IMR-90 (cell line): ENCODE measurements around the gene PDE8B. TPM values are rescaled to one million over a fixed set of nuclear protein-coding genes. Genes with fewer than 3 reads are reported as not detected.

Experiments used
- ATAC-seq: fragments of 200-7000 bp; cut with Tn5 transposase; 2 replicates; pipeline ENCODE4 v1.9.1; 2020; ENCODE audit warnings: low read depth, mild to moderate bottlenecking, moderate library complexity
- BruUV-seq: library from RNA; stranded (reverse); fragments of 400-500 nt; replicated peaks from 2 replicates; lab custom pipeline; 2021; lab: Mats Ljungman, UMichigan
- CTCF ChIA-PET: fragments of 300-600 bp; formaldehyde crosslinking; extraction: SDS; loops from one replicate; lab custom pipeline; 2021; ENCODE audit warnings: antibody characterized with exemption; lab: Yijun Ruan, JAX
- POLR2A ChIA-PET: fragments of 300-600 bp; sonication (Branson Sonifier 250); formaldehyde crosslinking; loops from one replicate; lab custom pipeline; 2022; ENCODE audit warnings: antibody characterized with exemption; ENCODE audit not compliant: unreplicated experiment; lab: Charles Lee
- DNase-seq: peaks from one replicate; pipeline ENCODE4 v3.0.0; 2013
- H2AFZ ChIP-seq: replicated peaks from 2 replicates; pipeline ENCODE3; 2013; ENCODE audit warnings: low read length, mild to moderate bottlenecking; ENCODE audit not compliant: poor library complexity
- H2AK5ac ChIP-seq: 2 replicates; pipeline ENCODE4 v1.6.1; 2013; ENCODE audit warnings: low read depth, low read length, inconsistent platforms
- H2AK9ac ChIP-seq: replicated peaks from 2 replicates; pipeline ENCODE3; 2013; ENCODE audit warnings: mild to moderate bottlenecking, low read depth, low read length, moderate library complexity; ENCODE audit not compliant: poor library complexity
- H2BK120ac ChIP-seq: 2 replicates; pipeline ENCODE4 v1.6.1; 2013; ENCODE audit warnings: low read depth, low read length, inconsistent platforms
- H2BK15ac ChIP-seq: 3 replicates; pipeline ENCODE4 v1.6.1; 2013; ENCODE audit warnings: low read depth, low read length, inconsistent platforms
- H2BK20ac ChIP-seq: 2 replicates; pipeline ENCODE4 v1.6.1; 2013; ENCODE audit warnings: low read depth, mild to moderate bottlenecking, inconsistent platforms, low read length, moderate library complexity
- H2BK5ac ChIP-seq: 2 replicates; pipeline ENCODE4 v1.6.1; 2013; ENCODE audit warnings: mild to moderate bottlenecking, low read depth, low read length, inconsistent platforms; ENCODE audit not compliant: poor library complexity, severe bottlenecking
- H3K14ac ChIP-seq: replicated peaks from 2 replicates; pipeline ENCODE4 v1.6.1; 2013; ENCODE audit warnings: low read depth, low read length, inconsistent platforms
- H3K18ac ChIP-seq: 2 replicates; pipeline ENCODE4 v1.6.1; 2013; ENCODE audit warnings: low read depth, low read length, control low read depth
- H3K23ac ChIP-seq: 2 replicates; pipeline ENCODE4 v1.6.1; 2013; ENCODE audit warnings: low read depth, low read length, inconsistent platforms
- H3K27ac ChIP-seq: 2 replicates; pipeline ENCODE4 v1.5.1; 2013; ENCODE audit warnings: mild to moderate bottlenecking, control low read depth, low read length; ENCODE audit not compliant: insufficient read depth
- H3K27me3 ChIP-seq: 2 replicates; pipeline ENCODE4 v1.6.1; 2013; ENCODE audit warnings: low read length; ENCODE audit not compliant: control insufficient read depth, insufficient read depth
- H3K36me3 ChIP-seq: 2 replicates; pipeline ENCODE4 v1.6.1; 2013; ENCODE audit warnings: low read length, mixed read lengths; ENCODE audit not compliant: control insufficient read depth, insufficient read depth
- H3K4ac ChIP-seq: 2 replicates; pipeline ENCODE4 v1.6.1; 2013; ENCODE audit warnings: low read depth, low read length, inconsistent platforms
- H3K4me1 ChIP-seq: 2 replicates; pipeline ENCODE4 v1.6.1; 2013; ENCODE audit warnings: low read length, mixed read lengths; ENCODE audit not compliant: control insufficient read depth, insufficient read depth
- H3K4me2 ChIP-seq: 2 replicates; pipeline ENCODE4 v1.6.1; 2013; ENCODE audit warnings: low read depth, mild to moderate bottlenecking, control low read depth, low read length, moderate library complexity
- H3K4me3 ChIP-seq: 2 replicates; pipeline ENCODE4 v1.5.1; 2013; ENCODE audit warnings: low read depth, mild to moderate bottlenecking, control low read depth, low read length, moderate library complexity; ENCODE audit not compliant: insufficient read depth
- H3K56ac ChIP-seq: 2 replicates; pipeline ENCODE4 v1.6.1; 2013; ENCODE audit warnings: low read length, inconsistent platforms; ENCODE audit not compliant: insufficient read depth; ENCODE audit errors: extremely low read depth
- H3K79me1 ChIP-seq, 2 experiments: 2 replicates each; pipeline ENCODE4 v1.6.1; 2013; ENCODE audit warnings: low read length in 2 of 2, inconsistent platforms in 1 of 2, low read depth in 1 of 2
- H3K9ac ChIP-seq: 2 replicates; pipeline ENCODE4 v1.6.1; 2013; ENCODE audit warnings: low read depth, low read length, control low read depth
- H3K9me1 ChIP-seq: 2 replicates; pipeline ENCODE4 v1.6.1; 2013; ENCODE audit warnings: low read length, inconsistent platforms; ENCODE audit not compliant: insufficient read depth
- H3K9me3 ChIP-seq: 2 replicates; pipeline ENCODE4 v1.6.1; 2013; ENCODE audit warnings: low read length; ENCODE audit not compliant: control insufficient read depth, insufficient read depth
- H4K20me1 ChIP-seq: 2 replicates; pipeline ENCODE4 v1.6.1; 2013; ENCODE audit warnings: low read length, inconsistent platforms; ENCODE audit not compliant: insufficient read depth
- H4K5ac ChIP-seq: 2 replicates; pipeline ENCODE4 v1.6.1; 2013; ENCODE audit warnings: mild to moderate bottlenecking, low read depth, low read length, control low read depth
- H4K8ac ChIP-seq, 2 experiments: 2 replicates each; pipeline ENCODE4 v1.6.1; 2013; ENCODE audit warnings: low read depth in 2 of 2, low read length in 2 of 2, control low read depth in 1 of 2, inconsistent platforms in 1 of 2
- H4K91ac ChIP-seq: 2 replicates; pipeline ENCODE4 v1.6.1; 2013; ENCODE audit warnings: low read depth, low read length, inconsistent platforms; ENCODE audit not compliant: insufficient read depth
- CEBPB ChIP-seq: IDR thresholded peaks from 2 replicates; pipeline ENCODE4 v1.6.1; 2012; ENCODE audit warnings: low read depth, low read length, improper control_type of control experiment
- MAZ ChIP-seq: IDR thresholded peaks from 2 replicates; pipeline ENCODE4 v1.6.1; 2012; ENCODE audit warnings: low read depth, mild to moderate bottlenecking, low read length, improper control_type of control experiment, moderate library complexity, borderline replicate concordance
- MXI1 ChIP-seq: IDR thresholded peaks from 2 replicates; pipeline ENCODE4 v1.6.1; 2012; ENCODE audit warnings: low read depth, mild to moderate bottlenecking, low read length, moderate library complexity, borderline replicate concordance
- NFE2L2 ChIP-seq: fragments of 150-350 bp; IDR thresholded peaks from 2 replicates; pipeline ENCODE4 v1.6.1; 2016; ENCODE audit warnings: low read depth, mild to moderate bottlenecking, low read length
- POLR2A ChIP-seq: IDR thresholded peaks from 2 replicates; pipeline ENCODE4 v1.6.1; 2012; ENCODE audit warnings: mild to moderate bottlenecking, low read depth, low read length
- RFX5 ChIP-seq: IDR thresholded peaks from 2 replicates; pipeline ENCODE4 v1.8.0; 2012; ENCODE audit warnings: low read depth, mild to moderate bottlenecking, low read length, moderate library complexity
- WGBS, 2 experiments: methylation state at CpG; one replicate each; pipeline versions ENCODE4 v1.1.5 to v1.1.7; 2013; ENCODE audit warnings: missing lambda C conversion rate in 2 of 2; ENCODE audit not compliant: insufficient read length in 1 of 2; ENCODE audit errors: extremely low coverage in 2 of 2; 5-methylcytosine and 5-hydroxymethylcytosine counted together
- dilution Hi-C: fragments of 300-500 bp; cut with HindIII; formaldehyde crosslinking; loops from one replicate; pipeline ENCODE4 v1.14.3; 2018; ENCODE audit warnings: low sequenced_read_pairs; ENCODE audit not compliant: unreplicated experiment
- in situ Hi-C: fragments of 300-500 bp; cut with MboI; formaldehyde crosslinking; loops from 3 replicates; pipeline ENCODE4 v1.14.3; 2019; ENCODE audit warnings: low sequenced_read_pairs, inconsistent platforms, mixed read lengths
- intact Hi-C: fragments of 100-400 bp; cut with micrococcal nuclease; formaldehyde crosslinking; loops from 2 replicates; pipeline ENCODE4 v1.10.0; 2022
- polyA plus RNA-seq, 3 experiments: library from polyadenylated mRNA; depleted of rRNA; stranded (reverse); fragments of >200 nt; gene quantifications; 2 replicates each; pipeline ENCODE4 v1.2.3, GENCODE V29; 2012; ENCODE audit warnings: low replicate concordance in 1 of 3
- total RNA-seq: library from RNA; depleted of rRNA; stranded (reverse); fragments of >200 nt; gene quantifications from 2 replicates; pipeline ENCODE4 v1.2.3, GENCODE V29; 2012

Gene PDE8B
- total and polyA plus RNA-seq, 2 of the 4 experiments (the other 2 are of a cell fraction), result under 0.01 to 0.03 TPM

- ATAC-seq, result no peak
- Histone ChIP-seq H4K8ac (no peak overlapping the region), H4K20me1 (no peaks in the 10 kb centered on the region), H2AK9ac (no peak overlapping the region), H4K5ac (no peak overlapping the region), H3K4me2 (no peak overlapping the region), H2BK20ac (no peak overlapping the region), H3K56ac (no peak overlapping the region), H2BK5ac (no peak overlapping the region), H2AK5ac (no peak overlapping the region), H3K18ac (no peak overlapping the region), H4K91ac (no peak overlapping the region), H3K23ac (no peak overlapping the region), H3K9ac (no peak overlapping the region), H2AFZ (no peak overlapping the region), H3K14ac (no peak overlapping the region), H3K27me3 (no peaks in the 10 kb centered on the region), H2BK120ac (no peak overlapping the region), H3K27ac (no peak overlapping the region), H3K79me1 (peaks cover 0 to 5% of the 10 kb centered on the region in 2 experiments; a peak in 1 of 4 replicates), H3K4me1 (peaks cover 16% of the 10 kb centered on the region), H3K4ac (no peak overlapping the region), H2BK15ac (no peak overlapping the region), H3K4me3 (no peak overlapping the region), H3K9me1 (peaks cover 15% of the 10 kb centered on the region), H3K36me3 (no peaks in the 10 kb centered on the region; the same call in 1 of the 2 replicates), H3K9me3 (no peaks in the 10 kb centered on the region)
- BruUV-seq, result no TSS peak
- POLR2A ChIA-PET, result no interaction called here
- in situ Hi-C loops, result no loop called here
- intact Hi-C loops, result loop anchor here (5.0 kb wide), 1 partner anchor 67 kb away; the partner anchor contains the start of gene WDR41
- dilution Hi-C loops, result no loop called here
- TF ChIP-seq RFX5 (no peak), MXI1 (no peak), MAZ (no peak), POLR2A (no peak), CEBPB (no peak), NFE2L2 (no peak)
- no peak for DNase-seq
- CTCF ChIA-PET, result no interaction called here
- WGBS, 2 experiments, result no CpG with 5 or more reads among the region's 2 CpGs
Observed at GRCh38 chr5:77424921-77425320, 214.4 kb downstream of the PDE8B start.
